ENCODE measurements around the gene PJA2.
"Not testable (repeated sequence)": the region's sequence is repeated elsewhere in the genome, so short reads cannot be mapped to it uniquely, and the experiment has no call there.

PJA2 gene

GRCh38 chr5:109409844-109410388 is at the start of gene PJA2:
Gene PJA2 (minus strand): TSS chr5:109409974. CDS start chr5:109383433, 26,541 bp downstream.
- peak; percentile 95 for DNase-seq

- DNase-seq = no peak
Measured at GRCh38 chr5:109455598-109456096, 45.9 kb upstream of the PJA2 start.

- DNase-seq = no peak
Measured at GRCh38 chr5:109454731-109455505, 45.1 kb upstream of the PJA2 start.

GRCh38 chr5:109453251-109453650 is 43.5 kb upstream of the PJA2 start:
- DNase-seq = no peak

GRCh38 chr5:109452661-109453060 is 42.9 kb upstream of the PJA2 start:
- no peak for DNase-seq

- DNase-seq = no peak
Measured at GRCh38 chr5:109451146-109451545, 41.4 kb upstream of the PJA2 start.

GRCh38 chr5:109450129-109450877 is 40.5 kb upstream of the PJA2 start:
- no peak for DNase-seq

- DNase-seq = no peak
Measured at GRCh38 chr5:109448838-109449237, 39.1 kb upstream of the PJA2 start.

GRCh38 chr5:109439590-109439989 is 29.8 kb upstream of the PJA2 start:
- no peak for DNase-seq

- no peak for DNase-seq
Measured at GRCh38 chr5:109426075-109426474, 16.3 kb upstream of the PJA2 start.

GRCh38 chr5:109425521-109425920 is 15.7 kb upstream of the PJA2 start:
- DNase-seq = not testable (repeated sequence)

- no peak for DNase-seq
Measured at GRCh38 chr5:109421956-109422355, 12.2 kb upstream of the PJA2 start.

- no peak for DNase-seq
Measured at GRCh38 chr5:109418712-109419352, 9.1 kb upstream of the PJA2 start.

GRCh38 chr5:109416882-109417281 is 7.1 kb upstream of the PJA2 start:
- no peak for DNase-seq

GRCh38 chr5:109413921-109414461 is 4.2 kb upstream of the PJA2 start:
- DNase-seq = not testable (repeated sequence)

GRCh38 chr5:109413458-109413857 is 3.7 kb upstream of the PJA2 start:
- DNase-seq = no peak

GRCh38 chr5:109412981-109413402 is 3.2 kb upstream of the PJA2 start:
- no peak for DNase-seq

GRCh38 chr5:109411627-109412026 is 1.9 kb upstream of the PJA2 start:
- no peak for DNase-seq

- no peak for DNase-seq
Measured at GRCh38 chr5:109411149-109411514, 1.4 kb upstream of the PJA2 start.

- DNase-seq = peak; percentile 15
Measured at GRCh38 chr5:109410389-109411148, 795 bp upstream of the PJA2 start.

- DNase-seq = peak; percentile 74
Measured at GRCh38 chr5:109408991-109409843, 557 bp downstream of the PJA2 start.

Measured in stimulated activated CD4-positive, alpha-beta T cell treated with anti-CD3 and anti-CD28 coated beads, Interleukin-4, amount 100 ng/mL, for 1 hour (primary cell).